ENCODE results near the gene CD99. TPM values are rescaled to one million over a fixed set of nuclear protein-coding genes. Genes with fewer than 3 reads are reported as not detected.

CD99 gene
- total and polyA plus RNA-seq, 2 of the 13 experiments (the other 11 are each of a cell fraction or from before 2014, with no cell fraction given), result 78.8 to 111 TPM

DNA sequence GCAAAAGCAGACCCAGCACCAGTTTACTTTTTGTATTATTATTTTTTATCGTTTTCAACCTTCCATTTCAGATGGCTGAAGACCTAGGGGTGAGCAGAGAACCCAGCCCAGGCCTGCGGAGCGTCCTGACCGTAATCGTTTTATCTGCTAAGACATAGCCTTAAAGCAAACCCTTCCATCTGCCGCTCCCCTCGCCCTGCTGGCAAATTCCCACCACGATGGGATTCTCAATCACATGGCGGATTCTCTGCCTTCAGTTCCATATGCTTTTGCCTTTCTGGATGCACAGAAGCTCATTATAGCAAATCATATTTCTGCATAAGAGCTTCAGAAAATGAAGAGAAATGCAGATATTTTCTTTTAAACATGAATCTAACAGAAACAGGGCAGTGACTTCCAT is 42.2 kb downstream of the CD99 start (continued):
- TF ChIP-seq KLF16 (CRISPR knock-in tag; IDR thresholded peaks at IDR 0.05), result no peak
- TF ChIP-seq, protein P1, sequence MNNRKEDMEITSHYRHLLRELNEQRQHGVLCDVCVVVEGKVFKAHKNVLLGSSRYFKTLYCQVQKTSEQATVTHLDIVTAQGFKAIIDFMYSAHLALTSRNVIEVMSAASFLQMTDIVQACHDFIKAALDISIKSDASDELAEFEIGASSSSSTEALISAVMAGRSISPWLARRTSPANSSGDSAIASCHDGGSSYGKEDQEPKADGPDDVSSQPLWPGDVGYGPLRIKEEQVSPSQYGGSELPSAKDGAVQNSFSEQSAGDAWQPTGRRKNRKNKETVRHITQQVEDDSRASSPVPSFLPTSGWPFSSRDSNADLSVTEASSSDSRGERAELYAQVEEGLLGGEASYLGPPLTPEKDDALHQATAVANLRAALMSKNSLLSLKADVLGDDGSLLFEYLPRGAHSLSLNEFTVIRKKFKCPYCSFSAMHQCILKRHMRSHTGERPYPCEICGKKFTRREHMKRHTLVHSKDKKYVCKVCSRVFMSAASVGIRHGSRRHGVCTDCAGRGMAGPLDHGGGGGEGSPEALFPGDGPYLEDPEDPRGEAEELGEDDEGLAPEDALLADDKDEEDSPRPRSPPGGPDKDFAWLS (CRISPR knock-in tag; IDR thresholded peaks at IDR 0.05; ENCODE audit: borderline replicate concordance), result no peak
- no peak for TF ChIP-seq NCOA2 (CRISPR knock-in tag; IDR thresholded peaks at IDR 0.05)
- no peak for TF ChIP-seq SNAPC2 (CRISPR knock-in tag; IDR thresholded peaks at IDR 0.05)
- no peak for TF ChIP-seq PITX1 (CRISPR knock-in tag; IDR thresholded peaks at IDR 0.05)
- no peak for TF ChIP-seq POLR2A (IDR thresholded peaks at IDR 0.05; ENCODE audit: insufficient read depth in 1 of 2, low read depth in 2 of 2, low read length in 2 of 2)
- TF ChIP-seq, protein P2, sequence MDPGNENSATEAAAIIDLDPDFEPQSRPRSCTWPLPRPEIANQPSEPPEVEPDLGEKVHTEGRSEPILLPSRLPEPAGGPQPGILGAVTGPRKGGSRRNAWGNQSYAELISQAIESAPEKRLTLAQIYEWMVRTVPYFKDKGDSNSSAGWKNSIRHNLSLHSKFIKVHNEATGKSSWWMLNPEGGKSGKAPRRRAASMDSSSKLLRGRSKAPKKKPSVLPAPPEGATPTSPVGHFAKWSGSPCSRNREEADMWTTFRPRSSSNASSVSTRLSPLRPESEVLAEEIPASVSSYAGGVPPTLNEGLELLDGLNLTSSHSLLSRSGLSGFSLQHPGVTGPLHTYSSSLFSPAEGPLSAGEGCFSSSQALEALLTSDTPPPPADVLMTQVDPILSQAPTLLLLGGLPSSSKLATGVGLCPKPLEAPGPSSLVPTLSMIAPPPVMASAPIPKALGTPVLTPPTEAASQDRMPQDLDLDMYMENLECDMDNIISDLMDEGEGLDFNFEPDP (CRISPR knock-in tag; conservative IDR thresholded peaks at IDR 0.05), result no peak

DNA sequence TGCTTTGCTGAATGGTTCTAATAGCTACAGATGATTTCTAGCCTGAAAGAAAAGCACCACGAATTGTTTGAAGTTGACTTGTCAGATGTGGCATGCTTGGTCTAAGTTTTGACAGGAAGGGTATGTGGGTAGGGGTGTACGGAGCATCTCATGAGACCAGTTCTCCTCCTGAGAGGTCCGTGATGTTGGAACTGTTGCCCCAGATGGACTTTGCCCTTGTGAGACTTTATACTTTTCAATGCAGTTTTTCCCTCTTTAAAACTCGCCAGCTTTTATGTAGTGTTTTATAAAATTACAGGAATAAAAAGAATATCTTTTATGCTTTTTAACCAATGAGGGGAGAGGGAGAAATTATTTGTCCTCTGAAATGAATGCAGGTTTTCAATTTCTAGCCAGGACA is 44.2 kb downstream of the CD99 start:
- no peaks in the 10 kb centered on the region for H3K9me3 ChIP-seq (ENCODE audit: low read length)
- H3K4me2 ChIP-seq (ENCODE audit: low read depth, low read length), result no peak overlapping the region
- intact Hi-C loops (cut with micrococcal nuclease; ENCODE audit: unreplicated experiment), result no loop called here
- FAIRE-seq (no peak), DNase-seq (ENCODE audit: low spot score) (no peak), ATAC-seq (no peak)
- no peaks in the 10 kb centered on the region for H3K79me2 ChIP-seq (ENCODE audit: insufficient read depth, low read length)
- H2AFZ ChIP-seq (ENCODE audit: low read length), result no peak overlapping the region
- no peaks in the 10 kb centered on the region for H3K4me1 ChIP-seq (ENCODE audit: insufficient read depth, low read length)
- no peaks in the 10 kb centered on the region for H3K27me3 ChIP-seq (ENCODE audit: control insufficient read depth in 1 of 2, insufficient read depth in 2 of 2, low read length in 2 of 2)
- 91% methylated on average over 4 of the region's 4 CpGs for WGBS (ENCODE audit: low lambda C conversion rate)
- no peak overlapping the region for H3K27ac ChIP-seq (ENCODE audit: extremely low read length, insufficient read depth, low read length)
- H3K36me3 ChIP-seq (replicated peaks in 1 of 2; ENCODE audit: control insufficient read depth in 1 of 2, insufficient read depth in 2 of 2, low read length in 2 of 2), result peaks cover 7 to 29% of the 10 kb centered on the region in 2 experiments
- in situ Hi-C loops (cut with HindIII; ENCODE audit: extremely low pct_ligation_motif_present, low pct_unique_long_range_greater_than_20kb), result no loop called here
- CTCF ChIA-PET (ENCODE audit: low intra/inter-chr PET ratio, low total read pairs), result no interaction called here
- no peaks in the 10 kb centered on the region for H4K20me1 ChIP-seq (ENCODE audit: insufficient read depth, low read length)
- TF ChIP-seq JUNB (CRISPR knock-in tag; IDR thresholded peaks at IDR 0.05; ENCODE audit: borderline replicate concordance) (no peak), SCMH1 (CRISPR knock-in tag; IDR thresholded peaks at IDR 0.05; ENCODE audit: borderline replicate concordance) (no peak), HNF4G (IDR thresholded peaks at IDR 0.05; ENCODE audit: borderline replicate concordance, low read depth, low read length) (peak; percentile 33; the same call in 1 of the 2 replicates), HNF4G (CRISPR knock-in tag; IDR thresholded peaks at IDR 0.05; ENCODE audit: borderline replicate concordance, low read depth) (no peak), NFE2 (CRISPR knock-in tag; IDR thresholded peaks at IDR 0.05) (no peak), HIVEP1 (CRISPR knock-in tag; IDR thresholded peaks at IDR 0.05) (no peak), HNF4A (CRISPR knock-in tag; IDR thresholded peaks at IDR 0.05) (peak; percentile 28; the same call in 1 of the 2 replicates)
- TF ChIP-seq, protein P3, sequence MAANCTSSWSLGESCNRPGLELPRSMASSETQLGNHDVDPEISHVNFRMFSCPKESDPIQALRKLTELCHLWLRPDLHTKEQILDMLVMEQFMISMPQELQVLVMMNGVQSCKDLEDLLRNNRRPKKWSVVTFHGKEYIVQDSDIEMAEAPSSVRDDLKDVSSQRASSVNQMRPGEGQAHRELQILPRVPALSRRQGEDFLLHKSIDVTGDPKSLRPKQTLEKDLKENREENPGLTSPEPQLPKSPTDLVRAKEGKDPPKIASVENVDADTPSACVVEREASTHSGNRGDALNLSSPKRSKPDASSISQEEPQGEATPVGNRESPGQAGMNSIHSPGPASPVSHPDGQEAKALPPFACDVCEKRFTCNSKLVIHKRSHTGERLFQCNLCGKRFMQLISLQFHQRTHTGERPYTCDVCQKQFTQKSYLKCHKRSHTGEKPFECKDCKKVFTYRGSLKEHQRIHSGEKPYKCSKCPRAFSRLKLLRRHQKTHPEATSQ (CRISPR knock-in tag; IDR thresholded peaks at IDR 0.05; ENCODE audit: borderline replicate concordance), result no peak
- H3K9ac ChIP-seq (ENCODE audit: insufficient read depth, low read depth, low read length), result no peak overlapping the region
- POLR2A ChIA-PET, result no interaction called here
- no TSS peak for BruUV-seq (replicated peaks)
- H3K4me3 ChIP-seq (replicated peaks in 1 of 3; ENCODE audit: insufficient read depth in 1 of 3, low read depth in 2 of 3, low read length in 3 of 3), result no peak overlapping the region

All from HepG2 (cell line).